ENCODE data around the gene RAET1G.

Gene RAET1G

DNA sequence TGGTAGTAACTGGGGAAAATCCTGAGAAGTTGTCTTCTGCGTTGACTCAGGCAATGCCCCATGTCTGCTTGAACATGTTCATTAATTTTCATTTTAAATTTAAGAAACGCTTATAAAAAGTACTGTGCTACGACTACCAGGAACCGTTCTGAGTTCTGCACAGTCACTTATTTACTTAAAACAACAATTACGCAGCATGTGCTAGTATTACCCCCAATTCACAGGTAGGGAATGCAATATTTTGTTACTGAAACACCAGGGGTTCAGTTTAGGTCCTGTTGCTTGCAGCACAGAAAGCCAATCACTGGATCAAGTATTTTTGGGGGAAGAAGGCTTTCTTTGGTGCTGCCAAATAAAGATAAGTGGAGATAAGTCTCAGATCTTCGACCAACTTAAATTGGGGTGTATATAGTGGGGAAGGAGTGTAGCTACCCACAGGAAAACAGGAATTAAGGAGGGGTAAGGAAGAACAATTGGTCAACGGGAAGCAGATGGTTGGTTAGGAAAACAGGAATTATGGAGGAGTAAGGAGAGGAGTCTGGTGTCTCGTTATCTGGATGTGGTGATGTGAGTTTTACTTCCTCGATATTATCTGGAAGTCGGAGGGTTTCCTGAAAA, 53.5 kb downstream of the RAET1G start:
- H3K9me3 Mint-ChIP-seq, result peaks cover 27% of the 10 kb centered on the region
- H3K4me1 Mint-ChIP-seq, result no peaks in the 10 kb centered on the region
- DNase-seq, result no peak
- H3K27me3 Mint-ChIP-seq (ENCODE audit: low read depth, poor library complexity), result peaks cover 24% of the 10 kb centered on the region
- TF ChIP-seq CTCF (IDR thresholded peaks at IDR 0.05), result no peak
- no peak overlapping the region for H3K4me3 Mint-ChIP-seq
- no peak overlapping the region for H3K27ac Mint-ChIP-seq
- H3K36me3 Mint-ChIP-seq (ENCODE audit: low read depth), result no peaks in the 10 kb centered on the region

DNA sequence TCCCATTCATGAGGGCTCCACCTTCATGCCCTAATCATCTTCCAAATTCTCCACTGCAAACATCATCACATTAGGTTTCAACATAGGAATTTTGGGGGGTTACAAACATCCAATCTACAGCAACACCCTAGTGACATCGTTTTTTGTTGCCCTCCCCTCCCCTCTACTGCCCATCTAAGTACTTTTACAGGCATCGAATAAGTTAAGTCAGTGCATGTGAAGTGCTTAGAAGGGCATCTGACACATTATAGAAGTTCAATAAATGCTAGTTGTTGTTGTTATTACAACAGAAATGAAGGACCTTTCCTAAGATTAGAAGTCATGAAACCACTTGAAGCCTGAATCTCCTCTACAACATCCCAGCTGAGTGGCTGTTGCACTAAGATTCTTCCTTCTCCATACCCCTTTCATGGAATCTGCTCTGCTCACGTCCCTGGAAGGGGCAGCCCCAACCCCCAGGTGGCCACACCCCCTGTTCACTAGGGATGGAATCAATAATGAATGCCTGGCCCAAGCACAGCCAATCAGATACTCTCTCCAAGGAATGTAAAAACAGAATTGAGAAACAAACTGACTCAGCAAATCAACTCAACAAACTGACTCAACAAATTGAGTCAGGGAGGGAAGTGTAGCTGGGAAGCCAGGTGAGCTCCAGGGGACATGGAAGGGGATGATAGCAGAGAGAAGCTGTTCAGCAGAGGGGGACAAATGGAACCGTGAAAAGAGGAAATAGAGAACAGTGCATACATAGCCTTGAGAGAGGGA, 54.9 kb downstream of the RAET1G start:
- peaks cover 21% of the 10 kb centered on the region for H3K27me3 Mint-ChIP-seq (ENCODE audit: low read depth, poor library complexity)
- TF ChIP-seq CTCF (IDR thresholded peaks at IDR 0.05), result no peak
- no peak overlapping the region for H3K27ac Mint-ChIP-seq
- H3K4me3 Mint-ChIP-seq, result no peak overlapping the region
- H3K4me1 Mint-ChIP-seq, result peaks cover 2% of the 10 kb centered on the region
- DNase-seq, result no peak
- H3K9me3 Mint-ChIP-seq, result peaks cover 15% of the 10 kb centered on the region
- no peaks in the 10 kb centered on the region for H3K36me3 Mint-ChIP-seq (ENCODE audit: low read depth)

All from nephron progenitor cell (in vitro differentiated cells).